NT2/D1 (cell line): ENCODE measurements around the gene NBEAL1.

Experiments used
- SUZ12 ChIP-seq: IDR thresholded peaks from 2 replicates; pipeline ENCODE4 v1.6.1; 2011; ENCODE audit not compliant: insufficient read length, insufficient read depth; ENCODE audit errors: extremely low read depth
- YY1 ChIP-seq: IDR thresholded peaks from 2 replicates; pipeline ENCODE4 v1.6.1; 2011; ENCODE audit not compliant: insufficient read length, insufficient read depth

- TF ChIP-seq YY1 (no peak), SUZ12 (no peak)
Observed at GRCh38 chr2:203155406-203155805, 140.7 kb downstream of the NBEAL1 start.
